ENCODE measurements around the gene CPT1A. TPM values are rescaled to one million over a fixed set of nuclear protein-coding genes. Genes with fewer than 3 reads are reported as not detected.

The CPT1A gene
- total RNA-seq, 3 donors from 2014 or later = 22.2 to 62.6 (median 30.4) TPM

- Histone ChIP-seq H3K4me3 (no peak overlapping the region), H3K4me1 (no peaks in the 10 kb centered on the region), H3K36me3 (no peaks in the 10 kb centered on the region), H3K27ac (no peak overlapping the region), H3K27me3 (no peaks in the 10 kb centered on the region), H3K9me3 (no peaks in the 10 kb centered on the region)
- intact Hi-C loops (cut with DNase I; ENCODE audit: low total_unique reads) = no loop called here
- no peak for DNase-seq (ENCODE audit: low spot score in 2 of 2)
- TF ChIP-seq CTCF (IDR thresholded peaks at IDR 0.05) (no peak), POLR2AphosphoS5 (IDR thresholded peaks at IDR 0.05) (no peak), POLR2A (IDR thresholded peaks at IDR 0.05) (no peak)
Measured at GRCh38 chr11:68735125-68735524, 106.6 kb downstream of the CPT1A start.

GRCh38 chr11:68734111-68734510 is 107.6 kb downstream of the CPT1A start:
- DNase-seq (ENCODE audit: low spot score in 2 of 2) = no peak
- no peaks in the 10 kb centered on the region for H3K4me1 ChIP-seq
- H3K27ac ChIP-seq = no peak overlapping the region
- TF ChIP-seq POLR2A (IDR thresholded peaks at IDR 0.05) (no peak), CTCF (IDR thresholded peaks at IDR 0.05) (no peak), POLR2AphosphoS5 (IDR thresholded peaks at IDR 0.05) (no peak)
- no peaks in the 10 kb centered on the region for H3K27me3 ChIP-seq
- no peaks in the 10 kb centered on the region for H3K9me3 ChIP-seq
- intact Hi-C loops (cut with DNase I; ENCODE audit: low total_unique reads) = no loop called here
- H3K36me3 ChIP-seq = no peaks in the 10 kb centered on the region
- H3K4me3 ChIP-seq = no peak overlapping the region

DNA sequence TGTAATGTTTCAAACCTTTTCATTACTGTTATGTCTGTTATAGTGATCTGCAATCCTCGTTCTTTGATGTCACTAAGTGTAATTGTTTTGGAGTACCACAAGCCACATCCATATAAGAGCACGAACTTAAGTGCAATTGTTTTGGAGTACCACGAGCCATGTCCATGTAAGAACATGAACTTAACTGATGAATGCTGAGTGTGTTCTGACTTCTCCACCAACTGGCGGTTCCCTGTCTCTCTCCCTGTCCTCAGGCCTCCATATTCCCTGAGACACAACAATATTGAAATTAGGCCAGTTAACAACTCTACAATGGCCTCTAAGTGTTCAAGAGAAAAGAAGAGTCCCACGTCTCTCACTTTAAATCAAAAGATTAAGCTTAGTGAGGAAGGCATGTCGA is 113.9 kb downstream of the CPT1A start:
- H3K4me1 ChIP-seq = no peaks in the 10 kb centered on the region
- no peaks in the 10 kb centered on the region for H3K9me3 ChIP-seq
- intact Hi-C loops (cut with DNase I; ENCODE audit: low total_unique reads) = no loop called here
- no peaks in the 10 kb centered on the region for H3K27me3 ChIP-seq
- no peaks in the 10 kb centered on the region for H3K36me3 ChIP-seq
- DNase-seq (ENCODE audit: low spot score in 2 of 2) = no peak
- no peak overlapping the region for H3K4me3 ChIP-seq
- no peak for TF ChIP-seq POLR2A (IDR thresholded peaks at IDR 0.05)
- H3K27ac ChIP-seq = no peak overlapping the region

DNA sequence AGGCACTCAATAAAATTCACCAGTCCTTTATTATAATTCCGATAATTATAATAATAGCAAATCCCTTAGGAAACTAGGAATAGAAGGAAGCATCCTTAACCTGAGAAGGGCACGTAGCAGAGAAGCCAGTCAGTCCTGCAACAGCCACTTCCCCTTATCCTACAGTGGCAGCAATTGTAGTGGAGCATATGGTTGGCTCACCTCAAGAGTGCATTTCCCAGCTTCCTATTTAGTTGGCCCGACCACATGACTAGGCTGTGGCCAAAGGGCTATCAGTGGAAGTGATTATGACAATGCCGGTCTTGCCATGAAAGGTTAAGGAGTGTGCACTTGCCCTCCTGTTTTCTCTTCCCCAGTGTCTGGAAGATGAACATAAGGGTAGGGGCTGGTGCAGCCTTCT is 117.4 kb downstream of the CPT1A start:
- intact Hi-C loops (cut with DNase I; ENCODE audit: low total_unique reads) = no loop called here
- Histone ChIP-seq H3K27me3 (no peaks in the 10 kb centered on the region), H3K36me3 (no peaks in the 10 kb centered on the region), H3K4me3 (no peak overlapping the region), H3K27ac (no peak overlapping the region), H3K4me1 (no peaks in the 10 kb centered on the region), H3K9me3 (peaks cover 0 to 10% of the 10 kb centered on the region in 2 donors)
- no peak for DNase-seq (ENCODE audit: low spot score in 2 of 2)
- TF ChIP-seq CTCF (IDR thresholded peaks at IDR 0.05) (no peak), POLR2AphosphoS5 (IDR thresholded peaks at IDR 0.05) (no peak), POLR2A (IDR thresholded peaks at IDR 0.05) (no peak)

GRCh38 chr11:68722143-68722542 is 119.6 kb downstream of the CPT1A start:
- no peak overlapping the region for H3K27ac ChIP-seq
- H3K4me1 ChIP-seq = no peaks in the 10 kb centered on the region
- H3K36me3 ChIP-seq = no peaks in the 10 kb centered on the region
- intact Hi-C loops (cut with DNase I; ENCODE audit: low total_unique reads) = no loop called here
- H3K27me3 ChIP-seq = no peaks in the 10 kb centered on the region
- H3K4me3 ChIP-seq = no peak overlapping the region
- no peak for TF ChIP-seq POLR2AphosphoS5 (IDR thresholded peaks at IDR 0.05)
- no peak for TF ChIP-seq POLR2A (IDR thresholded peaks at IDR 0.05)
- TF ChIP-seq CTCF (IDR thresholded peaks at IDR 0.05) = no peak
- peaks cover 4 to 10% of the 10 kb centered on the region in 2 donors for H3K9me3 ChIP-seq
- no peak for DNase-seq (ENCODE audit: low spot score in 2 of 2)

DNA sequence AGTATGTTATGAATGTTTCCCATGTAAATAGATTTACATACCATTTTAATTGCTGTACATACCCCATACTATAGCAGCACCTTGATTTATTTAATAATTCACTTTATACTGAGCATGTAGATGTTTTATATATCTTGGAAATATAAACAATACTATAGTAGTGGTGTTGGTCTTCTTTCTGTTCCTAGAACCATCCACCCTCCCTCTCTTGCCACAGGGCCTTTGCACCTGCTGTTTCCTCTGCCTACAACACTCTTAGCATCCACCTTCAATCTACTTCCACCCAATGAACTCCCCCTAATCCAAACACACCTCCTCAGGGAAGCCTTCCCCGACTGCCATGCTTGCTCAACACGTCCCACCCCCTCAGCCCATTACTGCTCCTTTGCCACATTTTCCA is 120.6 kb downstream of the CPT1A start:
- no peaks in the 10 kb centered on the region for H3K4me1 ChIP-seq
- peaks cover 4 to 10% of the 10 kb centered on the region in 2 donors for H3K9me3 ChIP-seq
- DNase-seq (ENCODE audit: low spot score in 2 of 2) = no peak
- intact Hi-C loops (cut with DNase I; ENCODE audit: low total_unique reads) = no loop called here
- H3K27me3 ChIP-seq = no peaks in the 10 kb centered on the region
- TF ChIP-seq POLR2A (IDR thresholded peaks at IDR 0.05) = no peak
- no peak for TF ChIP-seq CTCF (IDR thresholded peaks at IDR 0.05)
- TF ChIP-seq POLR2AphosphoS5 (IDR thresholded peaks at IDR 0.05) = no peak
- H3K4me3 ChIP-seq = no peak overlapping the region
- no peak overlapping the region for H3K27ac ChIP-seq
- H3K36me3 ChIP-seq = no peaks in the 10 kb centered on the region
